H4 (cell line): ENCODE measurements around the gene NAIF1. TPM values are rescaled to one million over a fixed set of nuclear protein-coding genes. Genes with fewer than 3 reads are reported as not detected.

Experiments
- DNase-seq: peaks from one replicate; pipeline ENCODE4 v3.0.0-alpha.2; 2015; ENCODE audit warnings: low spot score
- total RNA-seq: library from RNA; depleted of rRNA; stranded (reverse); fragments of >200 nt; shearing (Covaris generic); gene quantifications from 2 replicates; pipeline ENCODE4 v1.2.3, GENCODE V29; 2014

Gene NAIF1
- total RNA-seq, 1 experiment from 2014 or later, result 6.5 TPM

DNA sequence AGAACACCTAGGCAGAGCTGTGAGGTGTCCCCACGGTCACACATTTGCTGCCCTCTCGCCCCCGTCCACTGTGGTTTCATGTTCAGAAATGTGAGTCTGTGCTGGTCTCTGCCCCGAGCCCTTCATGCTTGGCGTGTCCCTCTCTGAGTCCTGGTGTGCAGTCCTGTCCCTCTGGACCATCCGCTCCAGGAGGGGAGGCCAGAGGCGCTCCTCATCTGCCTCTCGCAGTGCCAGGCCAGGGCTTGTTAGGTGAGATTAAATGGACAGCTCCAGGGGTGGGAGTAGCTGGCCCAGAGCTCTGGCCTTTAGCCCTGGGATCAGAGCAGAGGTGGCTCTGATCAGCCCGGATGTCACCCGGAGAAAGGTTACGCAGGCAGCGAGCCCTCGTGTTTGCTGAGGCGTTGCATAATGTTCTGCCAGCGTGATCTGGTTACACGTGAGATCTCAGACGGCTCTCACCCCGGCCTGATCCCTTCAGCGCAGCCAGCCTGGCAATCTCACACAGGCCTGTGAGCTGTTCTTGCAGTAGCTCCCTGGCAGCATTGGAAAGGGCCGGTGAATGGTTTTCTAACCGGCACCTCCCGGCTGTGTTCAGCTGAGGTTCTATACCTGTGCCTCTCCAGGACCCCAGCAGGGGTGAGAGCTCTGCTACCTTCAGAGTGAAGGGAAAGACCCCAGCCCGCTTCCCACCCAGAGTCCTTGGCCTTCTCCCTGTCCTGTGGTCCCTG, 35.9 kb upstream of the NAIF1 start:
- DNase-seq, result no peak

GRCh38 chr9:128102196-128102595, 35.1 kb upstream of the NAIF1 start:
- DNase-seq, result no peak

- DNase-seq, result no peak
Measured at GRCh38 chr9:128101690-128102089, 34.6 kb upstream of the NAIF1 start.

GRCh38 chr9:128101231-128101661, 34.1 kb upstream of the NAIF1 start:
- DNase-seq, result no peak

- DNase-seq, result no peak
Measured at GRCh38 chr9:128100581-128100980, 33.5 kb upstream of the NAIF1 start.

DNA sequence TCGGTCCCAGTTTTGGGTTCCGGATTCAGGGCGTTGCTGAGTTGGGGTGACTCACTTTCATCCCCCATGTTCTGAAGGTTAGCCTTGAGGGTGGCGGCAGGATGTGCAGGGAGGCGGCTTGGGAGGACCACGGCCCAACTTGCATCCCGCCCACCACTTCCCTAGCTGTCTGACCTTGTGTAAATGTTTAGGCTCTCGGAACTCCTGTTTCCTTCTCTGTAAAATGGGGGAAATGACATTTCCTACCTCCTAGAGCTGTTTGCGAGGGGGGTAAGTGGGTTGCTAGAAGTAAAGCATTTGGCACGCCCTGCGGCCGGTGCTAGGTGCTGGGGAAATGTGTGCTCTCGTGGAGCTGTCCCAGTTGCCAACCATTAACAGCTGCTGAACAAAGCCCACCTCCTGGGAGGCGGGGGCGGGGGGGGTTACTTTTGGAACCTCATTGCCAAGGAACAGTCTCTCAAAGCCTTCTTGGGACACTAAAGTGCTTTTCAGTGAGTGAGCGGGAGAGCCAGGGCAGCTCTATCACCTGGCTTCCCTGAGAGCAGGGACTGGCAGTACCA, 32.9 kb upstream of the NAIF1 start:
- no peak for DNase-seq

GRCh38 chr9:128099231-128099931, 32.3 kb upstream of the NAIF1 start:
- no peak for DNase-seq

- DNase-seq, result peak; percentile 97
Measured at GRCh38 chr9:128098297-128099230, 31.4 kb upstream of the NAIF1 start.

DNA sequence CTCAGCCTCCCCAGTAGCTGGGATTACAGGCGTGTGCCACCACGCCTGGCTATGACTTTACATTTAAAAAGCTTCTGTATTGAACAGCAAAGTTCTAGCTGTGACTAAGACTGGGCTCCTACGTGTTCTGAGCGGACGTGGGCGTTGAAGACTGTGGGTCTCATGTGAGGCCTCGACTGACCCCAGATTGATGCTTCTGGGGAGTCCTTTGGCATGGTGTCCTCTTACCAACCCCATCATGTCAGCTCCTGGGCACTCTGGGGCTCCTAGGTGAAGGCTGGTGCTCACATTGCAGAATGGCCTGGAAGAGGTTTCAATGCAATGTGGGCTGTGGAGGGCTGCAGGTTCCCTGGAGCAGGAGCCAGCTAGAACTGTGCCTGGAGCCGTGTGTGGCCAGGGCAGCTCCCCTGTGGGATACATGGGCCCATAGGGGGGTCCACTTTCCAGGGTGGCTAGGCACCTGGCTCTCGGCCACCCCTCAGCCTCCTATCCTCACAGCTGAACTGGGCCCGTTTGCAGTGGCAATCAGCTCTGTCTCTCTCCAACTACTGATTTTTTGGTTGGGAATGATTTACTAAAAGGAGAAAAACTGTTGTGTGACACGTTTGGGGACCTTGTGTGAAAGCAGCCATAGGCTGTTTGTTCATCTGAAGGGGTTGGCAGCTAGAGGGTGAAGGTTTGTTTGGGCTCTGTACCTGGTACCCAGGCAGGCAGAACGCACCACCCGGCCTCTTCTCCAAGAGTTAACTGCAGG, 30.6 kb upstream of the NAIF1 start:
- no peak for DNase-seq

DNA sequence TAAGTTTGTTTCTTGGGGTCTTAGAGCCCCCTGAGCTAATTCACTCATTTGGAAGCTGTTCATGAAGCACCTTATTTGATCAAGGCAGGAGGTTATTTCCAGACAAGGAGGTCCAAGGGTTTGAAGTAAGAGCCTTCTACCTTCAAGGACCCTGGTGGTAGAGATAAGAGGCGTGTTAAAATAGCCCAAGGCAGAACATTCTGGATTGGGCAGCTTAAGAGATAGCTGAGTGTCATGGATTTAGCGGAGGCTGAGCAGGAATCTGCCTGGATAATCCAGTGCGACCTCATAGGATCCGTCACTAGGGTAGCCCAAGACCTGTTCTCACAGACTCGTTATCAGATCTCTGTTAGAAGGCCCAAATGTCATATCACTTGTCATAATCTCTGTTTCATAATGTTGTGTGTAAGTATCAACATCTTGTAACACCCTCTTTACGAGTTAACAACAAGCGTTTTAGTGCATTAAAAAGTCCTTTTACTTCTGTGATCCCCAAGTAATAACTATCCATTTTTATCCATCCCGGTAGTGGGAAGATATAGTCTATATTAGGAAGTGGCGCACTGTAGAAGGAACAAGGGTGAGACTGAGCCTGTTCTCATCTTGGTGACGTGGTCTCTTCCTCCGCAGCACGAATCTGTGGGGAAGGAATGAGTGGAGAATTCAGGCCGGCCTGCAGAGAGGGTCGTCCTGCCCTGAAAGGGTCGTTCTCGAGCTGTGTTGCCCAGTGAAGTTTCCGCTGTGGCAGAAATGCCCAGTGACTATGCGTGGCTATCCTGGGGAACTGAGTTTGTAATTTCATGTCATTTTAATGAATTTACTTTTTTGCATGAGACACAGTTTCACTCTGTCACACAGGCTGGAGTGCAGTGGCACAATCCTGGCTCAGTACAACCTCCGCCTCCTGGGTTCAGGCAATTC, 29.8 kb upstream of the NAIF1 start:
- no peak for DNase-seq

DNA sequence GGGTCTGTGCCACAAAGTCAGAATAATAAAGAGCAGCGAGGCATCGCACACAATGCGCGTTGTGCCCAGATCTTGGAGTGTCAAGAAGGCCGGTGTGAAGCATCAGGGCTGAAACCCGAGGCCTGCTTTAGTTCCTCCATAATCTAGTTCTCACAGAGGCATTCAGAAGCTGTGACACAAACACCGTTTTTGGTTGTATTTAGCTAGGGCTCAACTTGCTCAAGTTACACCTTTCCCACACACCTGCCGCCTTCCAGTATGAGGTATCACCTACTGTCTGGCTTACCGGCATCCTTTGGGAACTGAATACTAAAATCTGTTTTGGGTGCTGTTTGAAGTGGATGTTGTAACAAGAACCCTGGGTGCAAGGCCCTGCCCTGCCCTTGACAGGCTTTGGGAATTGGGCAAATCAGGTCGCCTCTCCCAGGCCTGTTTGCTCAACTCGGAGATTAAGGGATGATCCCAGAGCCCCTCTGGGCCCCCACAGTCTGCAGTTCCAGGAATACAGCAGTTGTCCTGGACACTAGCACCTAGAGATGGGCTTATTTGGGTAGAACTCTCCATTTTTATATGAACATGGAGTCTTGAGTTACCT, 27.9 kb upstream of the NAIF1 start:
- DNase-seq, result no peak

- DNase-seq, result peak; percentile 93
Measured at GRCh38 chr9:128094166-128094949, 27.2 kb upstream of the NAIF1 start.

DNA sequence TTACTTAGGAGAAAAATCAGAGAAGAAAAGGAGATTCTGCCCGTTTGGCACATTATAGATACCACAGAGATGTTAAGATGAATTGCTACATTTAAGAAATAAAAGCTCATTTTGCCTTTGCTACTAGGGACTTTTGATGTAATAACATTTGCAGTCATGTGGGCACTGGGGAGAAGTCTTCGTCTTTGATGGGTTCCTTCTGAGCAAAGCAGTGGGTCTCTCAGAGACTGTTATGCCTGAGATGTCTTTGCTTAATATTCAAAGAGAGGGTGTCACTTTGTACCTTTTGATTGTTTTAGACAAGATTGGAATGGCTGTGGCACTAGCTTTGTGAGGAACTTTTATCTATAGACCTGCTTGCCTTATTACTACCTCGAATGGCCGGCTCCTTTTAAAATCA, 25.9 kb upstream of the NAIF1 start:
- DNase-seq, result no peak

DNA sequence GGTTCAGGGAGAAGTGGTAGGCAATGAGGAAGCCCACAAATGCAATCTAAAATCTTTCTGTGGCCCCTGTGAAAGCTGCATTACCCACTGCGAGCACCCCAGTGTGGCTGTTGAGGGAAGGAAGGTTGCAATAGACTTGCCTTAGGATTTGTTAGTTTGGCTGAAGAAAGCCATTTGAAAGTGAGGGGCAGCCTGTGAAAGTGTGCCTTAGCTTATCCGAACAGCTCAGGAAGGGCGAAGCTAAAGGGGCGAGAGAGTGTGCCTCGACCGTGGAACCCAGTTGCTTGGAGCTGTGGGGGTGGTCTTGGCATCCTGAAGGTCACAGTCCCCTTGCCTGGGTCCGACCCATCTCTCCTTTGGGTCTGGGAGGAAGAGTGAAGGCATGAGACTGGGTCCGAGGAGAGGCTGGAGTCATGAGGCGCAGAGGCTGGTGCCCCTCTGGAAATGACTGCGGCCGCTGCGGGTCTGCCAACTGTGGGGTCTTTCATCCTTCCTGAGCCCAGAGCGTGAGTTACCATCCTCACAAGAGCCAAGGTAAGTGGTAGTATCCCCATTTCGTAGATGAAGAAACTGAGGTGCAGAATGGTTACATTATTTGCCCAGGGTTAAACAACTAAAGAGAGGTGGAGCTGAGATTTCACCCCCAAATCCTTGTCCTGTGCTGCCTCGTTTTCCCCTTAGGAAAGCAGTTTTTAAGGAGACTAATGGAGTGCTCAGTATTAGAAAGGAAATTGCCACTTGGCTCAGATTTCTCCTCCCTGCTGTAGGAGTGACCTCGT, 25.3 kb upstream of the NAIF1 start:
- DNase-seq, result no peak

DNA sequence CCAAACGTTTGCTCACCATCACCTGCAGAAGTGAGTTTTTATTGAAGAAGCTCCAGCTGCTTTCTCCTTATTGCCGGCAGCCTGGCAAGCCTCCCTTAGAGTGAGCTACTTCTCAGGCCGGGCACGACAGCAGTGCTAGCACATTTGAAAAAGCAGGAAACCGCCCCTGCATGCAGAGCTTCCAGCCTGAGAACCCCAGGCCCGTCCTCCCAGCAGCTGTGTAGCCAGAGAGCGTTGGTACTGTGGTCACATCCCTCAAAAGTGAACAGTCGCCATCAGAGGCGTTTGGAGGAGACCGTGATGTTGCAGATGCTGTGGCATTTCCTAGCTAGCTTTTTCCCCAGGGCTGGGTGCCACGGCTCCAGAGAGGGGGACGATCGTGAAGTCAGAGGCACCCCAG, 24.5 kb upstream of the NAIF1 start:
- no peak for DNase-seq

DNA sequence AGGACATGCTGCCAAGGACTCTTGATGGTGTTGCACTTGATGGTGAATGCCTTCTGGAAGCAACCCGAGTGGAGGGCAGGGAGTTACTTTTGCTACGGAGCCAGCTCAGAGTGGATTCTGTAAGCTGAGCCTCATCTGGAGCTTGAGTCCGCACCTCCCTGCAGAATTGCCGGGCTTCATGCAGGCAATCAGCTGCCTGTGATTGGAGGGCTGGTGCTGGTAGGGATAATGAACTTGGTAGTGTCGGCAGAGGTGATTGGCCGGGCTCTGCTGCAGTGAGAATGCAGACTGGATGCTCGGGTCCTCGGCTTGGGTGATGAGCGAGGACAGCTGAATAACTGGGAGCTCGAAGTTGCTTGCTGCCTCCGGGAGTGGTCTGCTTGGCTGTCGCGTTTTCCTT, 24.0 kb upstream of the NAIF1 start:
- DNase-seq, result peak; percentile 35

- DNase-seq, result no peak
Measured at GRCh38 chr9:128089299-128089698, 22.2 kb upstream of the NAIF1 start.
